Measurements from ENCODE around the gene LRCOL1. TPM values are rescaled to one million over a fixed set of nuclear protein-coding genes. Genes with fewer than 3 reads are reported as not detected.

LRCOL1 gene
- total and polyA plus RNA-seq, 2 of the 8 experiments (the other 6 are each of a cell fraction or from before 2014, with no cell fraction given) = not detected

- Histone ChIP-seq H2BK120ac (replicated peaks; ENCODE audit: low read depth, low read length) (no peak overlapping the region), H3K4ac (replicated peaks; ENCODE audit: insufficient read length, low read depth, low read length) (no peak overlapping the region), H2BK5ac (ENCODE audit: low read depth, low read length) (no peak overlapping the region), H4K8ac (ENCODE audit: extremely low read depth, insufficient read depth, low read length) (no peak overlapping the region), H3K9me3 (ENCODE audit: insufficient read depth in 2 of 2, low read depth in 1 of 2, low read length in 1 of 2) (no peaks in the 10 kb centered on the region), H3K36me3 (ENCODE audit: control insufficient read depth in 2 of 4, insufficient read depth in 4 of 4, low read length in 3 of 4) (peaks cover 13 to 29% (median 19%) of the 10 kb centered on the region in 4 experiments; a peak in 7 of 8 replicates), H3K14ac (ENCODE audit: insufficient read length) (no peak overlapping the region), H4K91ac (replicated peaks; ENCODE audit: insufficient read length, low read length) (no peak overlapping the region), H3K18ac (ENCODE audit: extremely low read depth, low read length) (no peak overlapping the region), H3K4me3 (ENCODE audit: extremely low read depth in 1 of 4, insufficient read depth in 2 of 4, low read depth in 3 of 4, low read length in 4 of 4) (no peak overlapping the region), H3K27ac (ENCODE audit: low read depth, low read length) (no peak overlapping the region), H3K79me2 (ENCODE audit: control insufficient read depth in 1 of 2, insufficient read depth in 2 of 2, low read length in 2 of 2) (no peaks in the 10 kb centered on the region), H3K4me2 (ENCODE audit: insufficient read depth in 1 of 2, low read depth in 2 of 2, low read length in 2 of 2) (no peak overlapping the region), H2BK12ac (ENCODE audit: low read depth, low read length) (no peak overlapping the region), H2AK5ac (ENCODE audit: low read depth, low read length) (no peak overlapping the region), H2BK20ac (ENCODE audit: low read length) (no peak overlapping the region), H3K23me2 (ENCODE audit: low read depth, low read length) (no peaks in the 10 kb centered on the region; the same call in 1 of the 2 replicates), H2AFZ (ENCODE audit: low read length) (no peak overlapping the region), H2BK15ac (ENCODE audit: low read length) (no peak overlapping the region), H4K5ac (ENCODE audit: insufficient read length, low read depth, low read length) (no peak overlapping the region), H4K20me1 (replicated peaks in 1 of 2; ENCODE audit: control insufficient read depth in 1 of 2, insufficient read depth in 2 of 2, low read length in 2 of 2) (peaks cover 7 to 14% of the 10 kb centered on the region in 2 experiments), H3K79me1 (ENCODE audit: low read depth, low read length) (no peaks in the 10 kb centered on the region; the same call in 1 of the 2 replicates), H3K23ac (ENCODE audit: insufficient read length) (no peak overlapping the region), H3K56ac (replicated peaks; ENCODE audit: insufficient read length, low read depth, low read length) (no peak overlapping the region), H3K4me1 (replicated peaks in 1 of 4; ENCODE audit: control insufficient read depth in 3 of 4, insufficient read depth in 4 of 4, low read length in 3 of 4) (no peaks in the 10 kb centered on the region; a peak in 1 of 7 replicates), H3K9ac (replicated peaks in 1 of 4; ENCODE audit: extremely low read depth in 1 of 4, low read depth in 3 of 4, low read length in 3 of 4) (no peak overlapping the region; a peak in 1 of 7 replicates), H3K27me3 (replicated peaks in 1 of 4; ENCODE audit: control insufficient read depth in 3 of 4, extremely low read depth in 1 of 4, insufficient read depth in 3 of 4, low read length in 3 of 4) (peaks cover 2 to 14% (median 9%) of the 10 kb centered on the region in 4 experiments; a peak in 5 of 7 replicates)
- FAIRE-seq (no peak), DNase-seq (ENCODE audit: low read depth in 1 of 2, low spot score in 2 of 2) (no peak)
- ChIA-PET CTCF (ENCODE audit: partially characterized antibody) (interaction anchor here (0.6 to 4.6 kb wide), 4 partner anchors 12 to 256 kb away, joined by 3 to 28 read pairs (median 4); no protein-coding TSS in a partner anchor), POLR2A (ENCODE audit: partially characterized antibody) (interaction anchor here (1.1 to 3.4 kb wide), 4 partner anchors 8 to 23 kb away, joined by 3 to 26 read pairs (median 3); no protein-coding TSS in a partner anchor)
- peak; percentile 11; the same call in 1 of the 2 replicates for TF ChIP-seq POLR2AphosphoS5 (IDR thresholded peaks at IDR 0.05; ENCODE audit: low read depth, low read length)
- TF ChIP-seq, protein P1, sequence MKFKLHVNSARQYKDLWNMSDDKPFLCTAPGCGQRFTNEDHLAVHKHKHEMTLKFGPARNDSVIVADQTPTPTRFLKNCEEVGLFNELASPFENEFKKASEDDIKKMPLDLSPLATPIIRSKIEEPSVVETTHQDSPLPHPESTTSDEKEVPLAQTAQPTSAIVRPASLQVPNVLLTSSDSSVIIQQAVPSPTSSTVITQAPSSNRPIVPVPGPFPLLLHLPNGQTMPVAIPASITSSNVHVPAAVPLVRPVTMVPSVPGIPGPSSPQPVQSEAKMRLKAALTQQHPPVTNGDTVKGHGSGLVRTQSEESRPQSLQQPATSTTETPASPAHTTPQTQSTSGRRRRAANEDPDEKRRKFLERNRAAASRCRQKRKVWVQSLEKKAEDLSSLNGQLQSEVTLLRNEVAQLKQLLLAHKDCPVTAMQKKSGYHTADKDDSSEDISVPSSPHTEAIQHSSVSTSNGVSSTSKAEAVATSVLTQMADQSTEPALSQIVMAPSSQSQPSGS (IDR thresholded peaks at IDR 0.05; ENCODE audit: low read length) = no peak
- 92% methylated on average over 25 of the region's 25 CpGs; no CpG with 5 or more reads in 1 of the 2 experiments for WGBS, 2 experiments (ENCODE audit: extremely low coverage in 1 of 2, insufficient coverage in 1 of 2, insufficient read length in 1 of 2, insufficient replicate concordance in 2 of 2, low coverage in 1 of 2, low lambda C conversion rate in 2 of 2, missing lambda C conversion rate in 1 of 2)
Measured at GRCh38 chr12:132623072-132623869, 12.9 kb upstream of the LRCOL1 start.

Data from H1 (cell line).